Ishikawa (cell line): ENCODE measurements around the gene OR10R2.

Source experiments
- CEBPB ChIP-seq: IDR thresholded peaks from 2 replicates; pipeline ENCODE4 v1.6.1; 2012
- CREB1 ChIP-seq: IDR thresholded peaks from 2 replicates; pipeline ENCODE4 v1.6.1; 2012; ENCODE audit warnings: low read depth
- EGR1 ChIP-seq: IDR thresholded peaks from 2 replicates; pipeline ENCODE4 v1.6.1; 2012
- EP300 ChIP-seq: IDR thresholded peaks from 2 replicates; pipeline ENCODE4 v1.6.1; 2012; ENCODE audit warnings: borderline replicate concordance
- FOXM1 ChIP-seq: IDR thresholded peaks from 2 replicates; pipeline ENCODE4 v1.6.1; 2012; ENCODE audit warnings: low read depth, borderline replicate concordance
- MAX ChIP-seq: IDR thresholded peaks from 2 replicates; pipeline ENCODE4 v1.6.1; 2012
- NFIC ChIP-seq: IDR thresholded peaks from 2 replicates; pipeline ENCODE4 v1.6.1; 2012
- RAD21 ChIP-seq: IDR thresholded peaks from 2 replicates; pipeline ENCODE4 v1.6.1; 2012; ENCODE audit warnings: low read depth
- REST ChIP-seq: IDR thresholded peaks from 2 replicates; pipeline ENCODE4 v1.6.1; 2012; ENCODE audit warnings: low read depth, mild to moderate bottlenecking
- TAF1 ChIP-seq: IDR thresholded peaks from 2 replicates; pipeline ENCODE4 v1.6.1; 2012; ENCODE audit warnings: low read depth, mild to moderate bottlenecking
- TCF12 ChIP-seq: IDR thresholded peaks from 2 replicates; pipeline ENCODE4 v1.6.1; 2012; ENCODE audit warnings: low read depth
- TEAD4 ChIP-seq: IDR thresholded peaks from 2 replicates; pipeline ENCODE4 v1.6.1; 2012
- USF1 ChIP-seq: IDR thresholded peaks from 2 replicates; pipeline ENCODE4 v1.6.1; 2012
- YY1 ChIP-seq: IDR thresholded peaks from 2 replicates; pipeline ENCODE4 v1.6.1; 2012; ENCODE audit warnings: low read depth
- ZBTB7A ChIP-seq: IDR thresholded peaks from 2 replicates; pipeline ENCODE4 v1.6.1; 2012; ENCODE audit warnings: low read depth

The OR10R2 gene

GRCh38 chr1:158496374-158496773, 24.4 kb downstream of the OR10R2 start:
- 0 out of 2 replicates have a peak, but pooled peaks have one; percentile 11 for TF ChIP-seq RAD21
- no peak for TF ChIP-seq MAX

GRCh38 chr1:158506369-158506987, 34.5 kb downstream of the OR10R2 start:
- no peak for TF ChIP-seq EGR1
- TF ChIP-seq TAF1: no peak
- TF ChIP-seq RAD21: peak; percentile 46

GRCh38 chr1:158507511-158507910, 35.5 kb downstream of the OR10R2 start:
- no peak for TF ChIP-seq CREB1
- no peak for TF ChIP-seq EP300
- no peak for TF ChIP-seq EGR1
- no peak for TF ChIP-seq NFIC
- TF ChIP-seq FOXM1: no peak
- TF ChIP-seq TEAD4: no peak
- TF ChIP-seq ZBTB7A: no peak
- TF ChIP-seq YY1: no peak
- no peak for TF ChIP-seq USF1
- TF ChIP-seq RAD21: no peak
- TF ChIP-seq CEBPB: no peak
- TF ChIP-seq REST: no peak
- TF ChIP-seq TAF1: no peak
- no peak for TF ChIP-seq MAX

- TF ChIP-seq TCF12 (no peak), TAF1 (no peak), ZBTB7A (no peak), FOXM1 (no peak), EGR1 (no peak), NFIC (no peak), TEAD4 (no peak), CREB1 (no peak), USF1 (no peak), MAX (no peak), EP300 (no peak), CEBPB (no peak)
Observed at GRCh38 chr1:158509471-158510156, 37.6 kb downstream of the OR10R2 start.

GRCh38 chr1:158516966-158517365, 44.9 kb downstream of the OR10R2 start:
- TF ChIP-seq USF1: no peak
- TF ChIP-seq ZBTB7A: no peak
- TF ChIP-seq TCF12: no peak
- TF ChIP-seq FOXM1: no peak
- TF ChIP-seq REST: no peak
- no peak for TF ChIP-seq EP300
- TF ChIP-seq TEAD4: no peak
- TF ChIP-seq EGR1: no peak
- TF ChIP-seq NFIC: no peak
- no peak for TF ChIP-seq RAD21
- TF ChIP-seq MAX: no peak
- TF ChIP-seq CEBPB: no peak
- no peak for TF ChIP-seq YY1
- TF ChIP-seq TAF1: no peak
- no peak for TF ChIP-seq CREB1
